HG03060 (cell line): ENCODE results near the gene DSP.

ENCODE experiments used
- ATAC-seq: cut with Tn5 transposase; IDR thresholded peaks from one replicate; pipeline ENCODE4 v1.9.1; 2021; ENCODE audit warnings: low read depth, moderate number of reproducible peaks; ENCODE audit not compliant: unreplicated experiment

The DSP gene

GRCh38 chr6:7558781-7559180 is 17.3 kb downstream of the DSP start:
- no peak for ATAC-seq

- no peak for ATAC-seq
Observed at GRCh38 chr6:7559196-7559595, 17.7 kb downstream of the DSP start.

- ATAC-seq: no peak
Observed at GRCh38 chr6:7559651-7560385, 18.3 kb downstream of the DSP start.

- no peak for ATAC-seq
Observed at GRCh38 chr6:7561153-7561964, 19.9 kb downstream of the DSP start.

GRCh38 chr6:7562769-7563168 is 21.3 kb downstream of the DSP start:
- ATAC-seq: no peak

GRCh38 chr6:7566107-7566506 is 24.6 kb downstream of the DSP start:
- no peak for ATAC-seq

- ATAC-seq: no peak
Observed at GRCh38 chr6:7566617-7567173, 25.2 kb downstream of the DSP start.

- no peak for ATAC-seq
Observed at GRCh38 chr6:7568021-7568420, 26.6 kb downstream of the DSP start.

- no peak for ATAC-seq
Observed at GRCh38 chr6:7569082-7569481, 27.6 kb downstream of the DSP start.

GRCh38 chr6:7572213-7572943 is 30.9 kb downstream of the DSP start:
- no peak for ATAC-seq

- ATAC-seq: no peak
Observed at GRCh38 chr6:7574500-7574899, 33.0 kb downstream of the DSP start.

- no peak for ATAC-seq
Observed at GRCh38 chr6:7578516-7578915, 37.0 kb downstream of the DSP start.

- ATAC-seq: no peak
Observed at GRCh38 chr6:7578931-7579330, 37.5 kb downstream of the DSP start.

GRCh38 chr6:7579851-7580250 is 38.4 kb downstream of the DSP start:
- no peak for ATAC-seq

- no peak for ATAC-seq
Observed at GRCh38 chr6:7580537-7580926, 39.1 kb downstream of the DSP start.

GRCh38 chr6:7580927-7581618 is 39.6 kb downstream of the DSP start:
- ATAC-seq: no peak

- no peak for ATAC-seq
Observed at GRCh38 chr6:7585287-7585930, 43.9 kb downstream of the DSP start.

- ATAC-seq: no peak
Observed at GRCh38 chr6:7587631-7588100, 46.2 kb downstream of the DSP start.

- ATAC-seq: no peak
Observed at GRCh38 chr6:7588506-7588905, 47.0 kb downstream of the DSP start.

- ATAC-seq: no peak
Observed at GRCh38 chr6:7589221-7589620, 47.8 kb downstream of the DSP start.
